Measurements from ENCODE around the gene ANP32D.
A peak's percentile ranks its signal among the peaks of the same experiment; 100 is the strongest.
"Not testable (repeated sequence)": the region's sequence is repeated elsewhere in the genome, so short reads cannot be mapped to it uniquely, and the experiment has no call there.

ANP32D gene

GRCh38 chr12:48486261-48486660 is 13.9 kb downstream of the ANP32D start:
- DNase-seq, result no peak

GRCh38 chr12:48486679-48487078 is 14.3 kb downstream of the ANP32D start:
- no peak for DNase-seq
- in situ Hi-C loops (cut with HindIII; ENCODE audit: low pct_ligation_motif_present, low sequenced_read_pairs), result no loop called here

More at GRCh38 chr12:48486261-48486660, 13.9 kb downstream of the ANP32D start:
- Histone ChIP-seq H3K27me3 (replicated peaks) (no peaks in the 10 kb centered on the region), H3K27ac (no peak overlapping the region), H3K36me3 (replicated peaks) (no peaks in the 10 kb centered on the region), H3K4me3 (ENCODE audit: low read depth, low read length) (no peak overlapping the region)
- TF ChIP-seq CTCF (IDR thresholded peaks at IDR 0.05; ENCODE audit: low read depth, low read length, missing control alignments), result no peak
- in situ Hi-C loops (cut with HindIII; ENCODE audit: low pct_ligation_motif_present, low sequenced_read_pairs), result no loop called here

GRCh38 chr12:48489012-48489411 is 16.7 kb downstream of the ANP32D start:
- in situ Hi-C loops (cut with HindIII; ENCODE audit: low pct_ligation_motif_present, low sequenced_read_pairs), result no loop called here
- H3K27ac ChIP-seq, result no peak overlapping the region
- TF ChIP-seq CTCF (IDR thresholded peaks at IDR 0.05; ENCODE audit: low read depth, low read length, missing control alignments), result no peak
- no peak overlapping the region for H3K4me3 ChIP-seq (ENCODE audit: low read depth, low read length)
- H3K36me3 ChIP-seq (replicated peaks), result no peaks in the 10 kb centered on the region
- no peaks in the 10 kb centered on the region for H3K27me3 ChIP-seq (replicated peaks)
- DNase-seq, result peak; percentile 4

More at GRCh38 chr12:48486679-48487078, 14.3 kb downstream of the ANP32D start:
- no peaks in the 10 kb centered on the region for H3K36me3 ChIP-seq (replicated peaks)
- no peak overlapping the region for H3K4me3 ChIP-seq (ENCODE audit: low read depth, low read length)
- no peaks in the 10 kb centered on the region for H3K27me3 ChIP-seq (replicated peaks)
- no peak overlapping the region for H3K27ac ChIP-seq
- TF ChIP-seq CTCF (IDR thresholded peaks at IDR 0.05; ENCODE audit: low read depth, low read length, missing control alignments), result no peak

GRCh38 chr12:48489456-48489855 is 17.1 kb downstream of the ANP32D start:
- H3K27me3 ChIP-seq (replicated peaks); DNase-seq; H3K4me3 ChIP-seq (ENCODE audit: low read depth, low read length); H3K27ac ChIP-seq; in situ Hi-C loops (cut with HindIII; ENCODE audit: low pct_ligation_motif_present, low sequenced_read_pairs); H3K36me3 ChIP-seq (replicated peaks): not testable (repeated sequence)

- H3K4me3 ChIP-seq (ENCODE audit: low read depth, low read length); H3K27me3 ChIP-seq (replicated peaks); in situ Hi-C loops (cut with HindIII; ENCODE audit: low pct_ligation_motif_present, low sequenced_read_pairs); DNase-seq; H3K36me3 ChIP-seq (replicated peaks); H3K27ac ChIP-seq: not testable (repeated sequence)
Observed at GRCh38 chr12:48500281-48500680, 27.9 kb downstream of the ANP32D start.

GRCh38 chr12:48506836-48507235 is 34.5 kb downstream of the ANP32D start:
- in situ Hi-C loops (cut with HindIII; ENCODE audit: low pct_ligation_motif_present, low sequenced_read_pairs); H3K4me3 ChIP-seq (ENCODE audit: low read depth, low read length); H3K27me3 ChIP-seq (replicated peaks); H3K36me3 ChIP-seq (replicated peaks); H3K27ac ChIP-seq; DNase-seq: not testable (repeated sequence)

GRCh38 chr12:48508987-48509386 is 36.6 kb downstream of the ANP32D start:
- no peak for TF ChIP-seq CTCF (IDR thresholded peaks at IDR 0.05; ENCODE audit: low read depth, low read length, missing control alignments)
- in situ Hi-C loops (cut with HindIII; ENCODE audit: low pct_ligation_motif_present, low sequenced_read_pairs), result no loop called here
- Histone ChIP-seq H3K27ac (no peak overlapping the region), H3K27me3 (replicated peaks) (no peaks in the 10 kb centered on the region), H3K36me3 (replicated peaks) (no peaks in the 10 kb centered on the region), H3K4me3 (ENCODE audit: low read depth, low read length) (no peak overlapping the region)
- no peak for DNase-seq
